Measurements from ENCODE around the gene MBD6.

DNA sequence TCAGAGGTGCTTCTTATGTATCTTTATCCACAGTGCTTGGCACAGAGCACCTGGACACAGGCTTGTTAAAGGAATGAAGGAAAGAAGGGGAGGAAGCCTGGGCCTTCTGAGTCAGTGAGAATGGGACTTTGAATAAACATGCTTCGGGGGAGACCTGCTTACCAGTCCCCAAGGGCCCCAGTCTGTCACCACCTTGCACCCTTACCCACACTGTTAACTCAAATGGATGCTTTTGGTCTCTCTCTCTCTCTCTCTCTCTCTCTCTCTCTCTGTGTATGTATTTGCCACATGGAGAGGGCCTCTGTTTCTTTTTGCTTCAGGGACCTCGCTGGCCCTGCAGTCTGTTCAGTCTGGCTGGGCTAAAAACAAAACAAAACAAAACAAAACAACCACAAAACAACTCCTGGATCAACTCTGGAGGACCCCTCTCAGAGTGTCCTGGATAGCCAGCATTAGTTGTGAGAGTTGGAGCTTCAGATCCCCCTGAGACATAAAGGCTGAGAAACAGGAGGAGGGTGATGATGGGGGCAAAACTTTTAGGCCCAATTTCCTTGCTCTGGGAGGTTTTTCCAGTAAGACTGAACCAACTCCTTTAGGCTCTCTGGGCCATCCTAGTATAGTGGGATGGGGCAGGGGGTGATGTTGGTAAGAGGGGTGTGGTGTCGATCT is 29.1 kb downstream of the MBD6 start:
- TF ChIP-seq, protein P1, sequence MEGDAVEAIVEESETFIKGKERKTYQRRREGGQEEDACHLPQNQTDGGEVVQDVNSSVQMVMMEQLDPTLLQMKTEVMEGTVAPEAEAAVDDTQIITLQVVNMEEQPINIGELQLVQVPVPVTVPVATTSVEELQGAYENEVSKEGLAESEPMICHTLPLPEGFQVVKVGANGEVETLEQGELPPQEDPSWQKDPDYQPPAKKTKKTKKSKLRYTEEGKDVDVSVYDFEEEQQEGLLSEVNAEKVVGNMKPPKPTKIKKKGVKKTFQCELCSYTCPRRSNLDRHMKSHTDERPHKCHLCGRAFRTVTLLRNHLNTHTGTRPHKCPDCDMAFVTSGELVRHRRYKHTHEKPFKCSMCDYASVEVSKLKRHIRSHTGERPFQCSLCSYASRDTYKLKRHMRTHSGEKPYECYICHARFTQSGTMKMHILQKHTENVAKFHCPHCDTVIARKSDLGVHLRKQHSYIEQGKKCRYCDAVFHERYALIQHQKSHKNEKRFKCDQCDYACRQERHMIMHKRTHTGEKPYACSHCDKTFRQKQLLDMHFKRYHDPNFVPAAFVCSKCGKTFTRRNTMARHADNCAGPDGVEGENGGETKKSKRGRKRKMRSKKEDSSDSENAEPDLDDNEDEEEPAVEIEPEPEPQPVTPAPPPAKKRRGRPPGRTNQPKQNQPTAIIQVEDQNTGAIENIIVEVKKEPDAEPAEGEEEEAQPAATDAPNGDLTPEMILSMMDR (IDR thresholded peaks at IDR 0.05 in 4 of 5, conservative IDR thresholded peaks at IDR 0.05 in 1 of 5) = no peak
- no peak for TF ChIP-seq POLR2A (IDR thresholded peaks at IDR 0.05)
